D721Med (cell line): ENCODE data around the gene PANK3.

Source experiments
- DNase-seq: peaks from one replicate; pipeline ENCODE4 v3.0.0; 2011; ENCODE audit warnings: low spot score; ENCODE audit not compliant: insufficient read length
- FAIRE-seq: peaks from 2 replicates; lab custom pipeline; 2011; peaks lifted over from hg19 to GRCh38; lab: Jason Lieb, UNC
- CTCF ChIP-seq: IDR thresholded peaks from 2 replicates; pipeline ENCODE4 v1.5.1; 2012; ENCODE audit warnings: mild to moderate bottlenecking, control low read depth; ENCODE audit not compliant: insufficient read depth; ENCODE audit errors: missing control alignments

PANK3 gene

GRCh38 chr5:168570490-168571328 is 8.5 kb downstream of the PANK3 start:
- FAIRE-seq, result no peak
- TF ChIP-seq CTCF, result no peak
- DNase-seq, result no peak

- FAIRE-seq, result no peak
- DNase-seq, result no peak
- no peak for TF ChIP-seq CTCF
These were observed 10.4 kb downstream of the PANK3 start for GRCh38 chr5:168568738-168569137.

- DNase-seq, result no peak
- no peak for TF ChIP-seq CTCF
- FAIRE-seq, result no peak
These were observed 15.2 kb downstream of the PANK3 start for GRCh38 chr5:168563959-168564358.

GRCh38 chr5:168562279-168562678 is 16.9 kb downstream of the PANK3 start:
- DNase-seq (no peak), FAIRE-seq (no peak)
- TF ChIP-seq CTCF, result no peak

DNA sequence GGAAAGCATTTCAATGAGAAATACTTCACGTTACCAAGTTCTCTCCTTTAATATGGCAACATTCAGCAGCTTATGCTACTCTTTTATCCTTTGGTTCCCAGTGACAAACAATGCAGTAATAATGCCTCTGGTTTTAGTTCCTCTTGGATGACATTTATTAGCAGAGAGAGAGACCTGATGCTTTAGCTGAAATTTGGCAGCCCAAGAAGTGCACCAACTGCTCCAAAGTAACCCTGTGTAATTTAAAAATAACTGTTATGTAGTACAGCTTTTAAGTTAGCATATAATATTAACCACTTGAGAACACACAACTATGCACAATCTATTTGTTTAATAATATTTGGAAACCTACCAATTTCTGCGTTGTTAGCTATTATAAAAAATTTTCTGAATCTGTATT is 21.8 kb downstream of the PANK3 start:
- no peak for DNase-seq
- no peak for TF ChIP-seq CTCF
- FAIRE-seq, result no peak

GRCh38 chr5:168553377-168554130 is 25.6 kb downstream of the PANK3 start:
- TF ChIP-seq CTCF, result no peak
- DNase-seq (no peak), FAIRE-seq (no peak)
